Mesothelial cell of epicardium (in vitro differentiated cells): ENCODE results near the gene MAST4. TPM values are rescaled to one million over a fixed set of nuclear protein-coding genes. Genes with fewer than 3 reads are reported as not detected.

Experiments
- DNase-seq, 2 experiments: peaks; one replicate each; pipeline ENCODE4 v3.0.0; 2021; ENCODE audit warnings: low spot score in 2 of 2; ENCODE audit not compliant: unreplicated experiment in 2 of 2
- H3K27ac Mint-ChIP-seq: 2 replicates; pipeline ENCODE4 v1.8.0; 2021; ENCODE audit warnings: mixed read lengths
- H3K27me3 Mint-ChIP-seq: 2 replicates; pipeline ENCODE4 v1.8.0; 2021; ENCODE audit warnings: low read depth, mixed read lengths
- H3K36me3 Mint-ChIP-seq: 2 replicates; pipeline ENCODE4 v1.8.0; 2021; ENCODE audit warnings: mixed read lengths
- H3K4me1 Mint-ChIP-seq: 2 replicates; pipeline ENCODE4 v1.8.0; 2021; ENCODE audit warnings: mixed read lengths
- H3K4me3 Mint-ChIP-seq: 2 replicates; pipeline ENCODE4 v1.8.0; 2021; ENCODE audit warnings: mild to moderate bottlenecking, moderate library complexity, mixed read lengths
- H3K9me3 Mint-ChIP-seq: 2 replicates; pipeline ENCODE4 v1.8.0; 2021; ENCODE audit warnings: mixed read lengths
- CTCF ChIP-seq: fragments of 200-600 bp; sonication (generic); IDR thresholded peaks from one replicate; pipeline ENCODE4 v1.5.0; 2021; ENCODE audit warnings: antibody characterized with exemption; ENCODE audit not compliant: unreplicated experiment
- total RNA-seq: library from RNA; stranded (reverse); gene quantifications from 3 replicates; pipeline ENCODE4 v1.2.1, GENCODE V29; 2021

Gene MAST4
- total RNA-seq, 1 donor from 2014 or later: 29.8 TPM

- Mint-ChIP-seq H3K4me1 (peaks cover 15% of the 10 kb centered on the region), H3K4me3 (no peak overlapping the region), H3K9me3 (peaks cover 11% of the 10 kb centered on the region), H3K36me3 (no peaks in the 10 kb centered on the region), H3K27me3 (no peaks in the 10 kb centered on the region), H3K27ac (no peak overlapping the region)
- no peak for TF ChIP-seq CTCF
- DNase-seq: no peak
Observed at GRCh38 chr5:66639037-66639436, 42.8 kb downstream of the MAST4 start.

GRCh38 chr5:66642538-66642937, 46.3 kb downstream of the MAST4 start:
- TF ChIP-seq CTCF: no peak
- peaks cover 11% of the 10 kb centered on the region for H3K9me3 Mint-ChIP-seq
- no peaks in the 10 kb centered on the region for H3K27me3 Mint-ChIP-seq
- H3K4me1 Mint-ChIP-seq: peaks cover 6% of the 10 kb centered on the region
- H3K4me3 Mint-ChIP-seq: no peak overlapping the region
- H3K27ac Mint-ChIP-seq: no peak overlapping the region
- H3K36me3 Mint-ChIP-seq: no peaks in the 10 kb centered on the region
- no peak for DNase-seq

GRCh38 chr5:66643387-66643786, 47.2 kb downstream of the MAST4 start:
- H3K9me3 Mint-ChIP-seq: peaks cover 11% of the 10 kb centered on the region
- peaks cover 4% of the 10 kb centered on the region for H3K4me1 Mint-ChIP-seq
- no peak overlapping the region for H3K4me3 Mint-ChIP-seq
- DNase-seq: no peak
- no peak for TF ChIP-seq CTCF
- no peaks in the 10 kb centered on the region for H3K27me3 Mint-ChIP-seq
- no peak overlapping the region for H3K27ac Mint-ChIP-seq
- H3K36me3 Mint-ChIP-seq: no peaks in the 10 kb centered on the region

- no peak for TF ChIP-seq CTCF
- DNase-seq: no peak
- no peaks in the 10 kb centered on the region for H3K36me3 Mint-ChIP-seq
Observed at GRCh38 chr5:66644111-66644510, 47.9 kb downstream of the MAST4 start.

GRCh38 chr5:66645039-66645438, 48.8 kb downstream of the MAST4 start:
- H3K4me3 Mint-ChIP-seq: no peak overlapping the region
- H3K9me3 Mint-ChIP-seq: peaks cover 11% of the 10 kb centered on the region
- H3K27me3 Mint-ChIP-seq: no peaks in the 10 kb centered on the region
- no peak for DNase-seq
- no peaks in the 10 kb centered on the region for H3K36me3 Mint-ChIP-seq
- H3K27ac Mint-ChIP-seq: no peak overlapping the region
- H3K4me1 Mint-ChIP-seq: peaks cover 4% of the 10 kb centered on the region
- no peak for TF ChIP-seq CTCF

More at GRCh38 chr5:66644111-66644510, 47.9 kb downstream of the MAST4 start:
- Mint-ChIP-seq H3K4me3 (no peak overlapping the region), H3K9me3 (peaks cover 11% of the 10 kb centered on the region), H3K27ac (no peak overlapping the region), H3K27me3 (no peaks in the 10 kb centered on the region), H3K4me1 (peaks cover 4% of the 10 kb centered on the region)

- Mint-ChIP-seq H3K36me3 (no peaks in the 10 kb centered on the region), H3K4me3 (no peak overlapping the region), H3K27me3 (no peaks in the 10 kb centered on the region), H3K4me1 (peaks cover 4% of the 10 kb centered on the region), H3K9me3 (peaks cover 16% of the 10 kb centered on the region), H3K27ac (no peak overlapping the region)
- no peak for DNase-seq
- TF ChIP-seq CTCF: no peak
Observed at GRCh38 chr5:66646570-66646969, 50.4 kb downstream of the MAST4 start.
